ENCODE results near the gene CALML5.
"Not testable (repeated sequence)": the region's sequence is repeated elsewhere in the genome, so short reads cannot be mapped to it uniquely, and the experiment has no call there.

DNA sequence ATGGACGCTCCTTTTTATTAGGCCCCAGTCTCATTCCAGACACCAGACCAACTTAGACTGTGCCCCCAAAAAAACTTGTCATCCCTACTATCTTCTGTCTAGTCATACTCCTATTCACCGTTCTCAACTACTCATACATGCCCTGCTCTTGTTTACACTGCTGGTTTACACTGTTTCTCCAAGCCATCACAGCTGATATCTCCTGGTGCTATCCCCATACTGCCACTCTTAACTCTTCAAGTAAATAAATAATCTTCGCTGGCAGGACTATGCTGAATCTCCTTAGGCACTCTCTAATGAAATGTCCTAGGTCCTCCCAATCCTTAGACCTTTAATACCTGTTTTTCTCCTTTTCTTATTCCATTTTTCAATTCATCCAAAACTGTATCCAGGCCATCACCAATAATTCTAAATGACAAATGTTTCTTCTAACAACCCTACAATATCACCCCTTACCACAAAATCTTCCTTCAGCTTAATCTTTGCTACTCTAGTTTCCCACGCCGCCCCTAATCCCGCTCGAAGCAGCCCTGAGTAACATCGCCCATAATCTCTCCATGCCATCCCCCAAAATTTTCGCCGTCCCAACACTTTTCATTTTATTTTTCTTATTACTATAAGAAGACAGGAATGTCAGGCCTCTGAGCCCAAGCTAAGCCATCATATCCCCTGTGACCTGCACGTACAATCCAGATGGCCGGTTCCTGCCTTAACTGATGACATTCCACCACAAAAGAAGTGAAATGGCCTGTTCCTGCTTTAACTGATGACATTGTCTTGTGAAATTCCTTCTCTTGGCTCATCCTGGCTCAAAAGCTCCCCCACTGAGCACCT is 23.2 kb downstream of the CALML5 start:
- not testable (repeated sequence) for TF ChIP-seq TEAD4 (IDR thresholded peaks at IDR 0.05; ENCODE audit: borderline replicate concordance, insufficient read depth); POLR2AphosphoS5 (IDR thresholded peaks at IDR 0.05; ENCODE audit: low read depth, low read length); EP300 (IDR thresholded peaks at IDR 0.05; ENCODE audit: borderline replicate concordance in 1 of 2, low read depth in 1 of 2, low read length in 1 of 2)
- TF ChIP-seq, protein P1, sequence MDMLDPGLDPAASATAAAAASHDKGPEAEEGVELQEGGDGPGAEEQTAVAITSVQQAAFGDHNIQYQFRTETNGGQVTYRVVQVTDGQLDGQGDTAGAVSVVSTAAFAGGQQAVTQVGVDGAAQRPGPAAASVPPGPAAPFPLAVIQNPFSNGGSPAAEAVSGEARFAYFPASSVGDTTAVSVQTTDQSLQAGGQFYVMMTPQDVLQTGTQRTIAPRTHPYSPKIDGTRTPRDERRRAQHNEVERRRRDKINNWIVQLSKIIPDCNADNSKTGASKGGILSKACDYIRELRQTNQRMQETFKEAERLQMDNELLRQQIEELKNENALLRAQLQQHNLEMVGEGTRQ (IDR thresholded peaks at IDR 0.05; ENCODE audit: borderline replicate concordance, low read depth, low read length), result not testable (repeated sequence)
- TF ChIP-seq, protein P2, sequence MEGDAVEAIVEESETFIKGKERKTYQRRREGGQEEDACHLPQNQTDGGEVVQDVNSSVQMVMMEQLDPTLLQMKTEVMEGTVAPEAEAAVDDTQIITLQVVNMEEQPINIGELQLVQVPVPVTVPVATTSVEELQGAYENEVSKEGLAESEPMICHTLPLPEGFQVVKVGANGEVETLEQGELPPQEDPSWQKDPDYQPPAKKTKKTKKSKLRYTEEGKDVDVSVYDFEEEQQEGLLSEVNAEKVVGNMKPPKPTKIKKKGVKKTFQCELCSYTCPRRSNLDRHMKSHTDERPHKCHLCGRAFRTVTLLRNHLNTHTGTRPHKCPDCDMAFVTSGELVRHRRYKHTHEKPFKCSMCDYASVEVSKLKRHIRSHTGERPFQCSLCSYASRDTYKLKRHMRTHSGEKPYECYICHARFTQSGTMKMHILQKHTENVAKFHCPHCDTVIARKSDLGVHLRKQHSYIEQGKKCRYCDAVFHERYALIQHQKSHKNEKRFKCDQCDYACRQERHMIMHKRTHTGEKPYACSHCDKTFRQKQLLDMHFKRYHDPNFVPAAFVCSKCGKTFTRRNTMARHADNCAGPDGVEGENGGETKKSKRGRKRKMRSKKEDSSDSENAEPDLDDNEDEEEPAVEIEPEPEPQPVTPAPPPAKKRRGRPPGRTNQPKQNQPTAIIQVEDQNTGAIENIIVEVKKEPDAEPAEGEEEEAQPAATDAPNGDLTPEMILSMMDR (IDR thresholded peaks at IDR 0.05), result not testable (repeated sequence)

Data from SK-N-SH (cell line).